NCI-H1105 (cell line): Measurements from ENCODE around the gene BNC2.
"Not testable (repeated sequence)": the region's sequence is repeated elsewhere in the genome, so short reads cannot be mapped to it uniquely, and the experiment has no call there.

Experiments used
- DNase-seq: peaks from one replicate; lab custom pipeline; 2025; lab: John Stamatoyannopoulos, UW

Gene BNC2

DNA sequence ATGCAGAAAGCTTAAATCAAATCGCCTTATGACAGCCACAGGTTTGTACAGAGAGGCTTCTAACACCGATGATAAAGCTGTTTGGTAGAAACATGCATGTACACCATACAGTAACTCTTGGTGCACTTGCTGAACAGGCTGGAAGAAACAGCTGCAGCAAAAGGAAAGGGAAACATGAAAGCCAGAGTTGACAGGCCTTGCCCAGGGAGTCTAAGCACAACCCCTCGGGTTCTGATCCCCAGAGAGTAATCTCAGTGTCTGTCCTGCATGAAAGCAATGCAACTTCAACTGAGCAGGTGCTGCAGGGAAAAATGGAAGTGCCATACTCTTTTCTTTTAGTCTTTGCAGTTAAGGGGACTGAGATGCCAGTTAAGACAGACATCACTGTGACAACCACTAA, 419.9 kb downstream of the BNC2 start:
- DNase-seq, result no peak

DNA sequence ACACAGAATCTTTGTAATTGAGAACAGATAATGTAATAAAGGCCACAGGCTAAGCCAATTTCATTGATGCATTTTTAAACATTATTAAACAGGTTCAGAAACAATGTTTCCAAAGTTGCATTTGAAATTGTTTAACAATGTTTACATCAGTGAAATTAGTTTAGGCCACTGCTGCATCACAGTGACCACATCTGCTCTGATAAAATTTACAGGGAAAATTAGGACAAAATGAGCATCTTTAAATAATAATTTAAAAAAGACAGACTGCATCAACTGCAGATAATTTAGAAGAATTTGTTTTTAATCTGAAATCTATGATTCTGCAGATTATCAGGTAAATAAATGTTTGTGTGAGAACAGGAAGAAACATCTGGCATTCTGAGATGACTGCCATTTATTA, 420.4 kb downstream of the BNC2 start:
- DNase-seq, result no peak

DNA sequence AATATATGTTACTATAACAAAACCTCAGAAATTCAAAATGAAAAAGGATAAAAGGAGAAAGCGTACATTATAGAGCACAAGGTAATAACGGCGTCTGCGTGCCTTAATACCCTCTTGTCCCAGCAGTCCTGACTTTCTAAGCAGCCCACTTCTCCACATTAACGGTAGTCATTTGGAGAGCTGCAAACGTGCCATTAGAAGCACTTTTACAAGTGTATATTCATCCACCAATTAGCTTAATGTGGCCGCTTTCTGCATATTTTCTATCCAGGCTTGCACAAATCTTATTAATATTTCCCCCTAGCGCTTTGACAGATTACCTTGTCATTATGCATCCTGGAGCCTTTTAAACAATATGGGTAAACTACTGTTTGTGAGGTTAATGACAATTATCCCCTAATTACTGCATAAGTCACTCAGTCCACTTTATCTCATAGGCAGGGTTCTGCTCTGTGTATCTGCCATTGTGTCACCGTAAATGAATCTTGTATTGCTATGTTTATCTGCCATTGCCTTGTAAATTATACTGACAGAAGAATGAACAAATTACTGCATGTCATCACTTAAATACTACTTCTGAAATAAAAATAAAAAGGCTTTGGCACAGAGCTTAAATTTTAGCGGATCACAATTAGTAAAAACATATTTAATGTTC, 421.3 kb downstream of the BNC2 start:
- DNase-seq, result peak; percentile 78

DNA sequence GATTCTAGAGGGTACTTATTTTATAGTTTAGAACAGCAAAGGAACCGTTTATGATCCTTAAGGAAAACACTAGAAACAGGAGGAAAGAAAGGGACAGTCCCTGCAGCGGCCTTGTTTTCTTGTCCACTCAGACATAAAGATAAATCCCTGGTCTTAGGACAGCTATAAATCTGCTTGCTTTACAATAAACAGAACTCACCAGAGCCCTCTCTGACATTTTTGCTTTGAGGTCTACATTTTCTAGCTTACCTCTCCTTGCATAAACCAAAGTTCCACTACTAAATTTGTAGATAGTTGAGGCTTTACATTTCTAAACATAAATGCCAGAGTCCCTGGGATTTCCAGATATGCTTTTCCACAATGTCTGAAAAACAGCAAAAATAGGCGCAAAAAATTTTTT, 422.5 kb downstream of the BNC2 start:
- no peak for DNase-seq

DNA sequence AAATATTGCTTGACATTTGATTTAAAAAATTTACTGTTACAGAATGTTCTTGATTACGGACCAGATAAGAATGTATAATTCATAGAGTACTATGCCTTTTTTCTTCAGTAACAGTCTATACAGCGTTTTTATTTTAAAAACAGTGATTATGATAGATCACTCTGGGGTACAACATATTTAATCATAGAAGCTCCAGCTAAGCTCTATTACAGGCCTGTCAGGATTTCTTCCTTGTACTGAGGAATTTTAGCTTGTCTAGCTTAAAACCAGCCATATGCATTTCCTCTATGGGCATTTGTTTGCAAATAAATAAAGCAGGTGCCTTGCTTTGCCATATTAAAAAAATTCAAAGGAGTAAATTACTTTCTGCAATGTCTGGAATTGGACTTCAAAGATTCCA, 423.8 kb downstream of the BNC2 start:
- DNase-seq, result no peak

DNA sequence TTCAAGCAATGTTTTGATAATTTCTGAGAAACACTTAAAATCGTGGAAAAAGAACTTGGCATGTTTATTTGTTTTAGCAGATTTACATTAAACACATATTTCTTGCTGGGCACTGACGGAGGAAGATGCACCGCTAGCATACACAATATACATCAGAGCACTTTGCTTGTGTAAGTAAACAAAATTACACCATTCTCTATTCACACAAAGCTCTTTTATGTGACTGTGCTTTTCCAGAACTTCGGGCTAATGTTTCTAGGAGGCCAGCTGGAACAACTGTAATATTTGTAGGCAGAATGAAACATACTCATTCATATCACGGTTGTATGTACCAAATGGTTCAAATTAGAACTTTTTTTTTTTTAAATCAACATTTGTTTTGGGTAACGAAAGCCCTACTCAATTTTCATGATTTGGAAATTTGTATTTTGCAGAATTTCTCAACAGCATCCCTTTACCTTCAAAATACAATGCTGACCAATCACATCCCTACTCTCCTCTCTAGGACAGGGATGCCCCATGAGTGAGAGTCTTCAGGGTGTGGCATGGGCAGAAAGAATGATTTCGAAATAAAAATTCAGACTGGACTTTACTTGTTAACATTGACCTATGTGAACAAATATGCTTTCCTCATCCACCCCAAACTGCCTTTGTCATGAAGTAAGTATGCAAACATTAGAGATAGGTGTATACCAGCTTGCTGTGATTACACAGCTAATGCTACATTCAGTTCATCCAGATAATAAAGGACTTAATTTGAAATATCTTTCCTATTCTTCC, 425.1 kb downstream of the BNC2 start:
- no peak for DNase-seq

DNA sequence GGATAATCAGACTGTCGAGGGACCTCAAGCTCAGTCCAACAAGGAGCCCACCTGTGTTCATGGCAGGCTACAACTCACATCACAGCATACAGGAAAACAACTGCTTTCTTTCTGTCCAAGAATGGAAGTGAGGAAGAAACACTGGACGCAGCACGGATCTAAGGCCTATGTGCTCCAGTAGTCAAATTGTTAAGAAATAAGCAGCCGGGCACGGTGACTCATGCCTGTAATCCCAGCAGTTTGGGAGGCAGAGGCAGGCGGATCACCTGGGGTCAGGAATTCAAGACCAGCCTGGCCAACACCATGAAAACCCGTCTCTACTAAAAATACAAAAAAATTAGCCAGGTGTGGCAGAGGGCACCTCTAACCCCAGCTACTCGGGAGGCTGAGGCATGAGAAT, 427.8 kb downstream of the BNC2 start:
- DNase-seq, result no peak

DNA sequence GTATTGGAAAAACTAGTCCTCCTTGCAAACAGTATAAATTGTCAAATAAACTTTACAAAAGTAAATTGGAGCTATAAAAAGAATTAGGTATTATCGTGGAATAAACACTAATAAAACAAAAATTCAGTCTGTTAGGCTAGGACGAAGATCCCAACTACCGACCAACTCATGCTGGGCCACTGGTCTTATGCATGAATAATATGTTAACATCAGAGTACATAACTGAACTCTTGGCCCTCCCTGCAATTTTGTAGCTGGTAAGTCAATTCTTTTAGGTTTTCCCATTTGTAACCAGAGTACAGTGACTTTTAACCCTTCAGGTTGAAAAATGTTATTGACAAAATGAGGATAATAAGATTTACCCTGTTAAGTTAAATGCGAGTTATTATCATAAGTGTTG, 428.7 kb downstream of the BNC2 start:
- DNase-seq, result no peak

DNA sequence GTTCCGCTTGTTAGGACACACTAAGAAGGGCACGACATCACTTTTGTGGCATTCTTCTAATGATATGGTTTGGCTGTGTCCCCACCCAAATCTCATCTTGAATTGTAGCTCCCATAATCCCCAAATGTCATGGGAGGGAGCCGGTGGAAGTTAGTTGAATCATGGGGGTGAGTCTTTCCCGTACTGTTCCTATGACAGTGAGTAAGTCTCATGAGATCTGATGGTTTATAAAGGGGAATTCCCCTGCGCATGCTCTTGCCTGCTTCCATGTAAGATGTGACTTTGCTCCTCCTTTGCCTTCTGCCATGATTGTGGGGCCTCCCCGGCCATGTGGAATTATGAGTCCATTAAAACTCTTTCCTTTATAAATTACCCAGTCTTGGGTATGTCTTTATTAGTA, 431.6 kb downstream of the BNC2 start:
- DNase-seq, result not testable (repeated sequence)

DNA sequence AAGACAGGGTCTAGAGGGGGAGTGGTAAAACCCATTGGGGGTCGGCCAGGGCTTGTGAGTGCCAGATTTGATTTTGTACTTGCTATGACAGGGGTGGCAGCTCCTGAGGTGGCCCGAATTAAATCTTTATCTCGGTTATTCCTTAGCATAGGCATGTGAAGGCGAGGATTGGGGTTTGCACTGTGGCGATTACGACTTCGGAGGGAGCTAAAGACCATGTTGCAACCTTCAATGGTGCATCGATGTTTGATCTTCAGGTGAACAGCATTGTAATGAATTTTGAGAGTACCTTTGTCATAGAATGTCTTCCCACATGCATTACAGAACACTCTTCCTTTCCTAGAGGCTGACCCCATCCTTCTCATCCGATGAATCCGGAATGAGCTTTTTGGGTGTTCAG, 433.9 kb downstream of the BNC2 start:
- no peak for DNase-seq

DNA sequence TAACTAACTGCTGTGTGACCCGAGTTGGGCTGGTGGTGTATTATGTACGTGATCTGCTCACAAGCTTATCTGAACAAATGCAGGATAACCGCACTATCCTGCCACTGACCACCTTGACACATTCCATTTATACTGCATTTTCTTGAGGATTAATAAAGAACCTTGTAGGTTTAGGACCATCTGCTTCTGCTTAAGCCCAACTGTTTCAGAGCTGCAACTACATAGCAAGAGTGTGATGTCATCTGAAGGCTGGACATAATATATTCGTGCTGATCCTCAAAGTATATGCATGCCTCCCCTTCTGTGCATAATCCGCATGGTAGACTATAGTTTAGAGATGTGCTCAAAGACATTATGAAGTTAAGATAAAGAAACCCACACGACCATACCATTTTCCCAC, 435.9 kb downstream of the BNC2 start:
- no peak for DNase-seq

DNA sequence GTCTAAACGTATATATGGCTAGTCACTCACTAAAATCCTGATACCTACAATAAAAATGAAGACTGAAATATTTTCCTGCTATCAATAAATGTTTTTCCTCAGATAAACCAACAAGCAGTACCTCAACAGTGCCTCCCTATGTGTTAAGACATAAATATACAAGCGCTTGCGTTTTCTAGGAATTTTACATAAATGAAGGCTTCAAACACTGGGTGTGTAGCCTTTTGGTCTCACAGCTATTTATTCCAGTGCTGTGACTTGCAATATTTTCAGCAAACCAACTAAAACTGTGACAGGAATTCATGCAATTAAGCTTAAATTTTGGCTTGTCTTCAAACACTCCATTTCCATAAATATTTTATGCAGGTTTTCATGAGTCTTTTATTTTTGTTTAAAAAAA, 437.0 kb downstream of the BNC2 start:
- no peak for DNase-seq

DNA sequence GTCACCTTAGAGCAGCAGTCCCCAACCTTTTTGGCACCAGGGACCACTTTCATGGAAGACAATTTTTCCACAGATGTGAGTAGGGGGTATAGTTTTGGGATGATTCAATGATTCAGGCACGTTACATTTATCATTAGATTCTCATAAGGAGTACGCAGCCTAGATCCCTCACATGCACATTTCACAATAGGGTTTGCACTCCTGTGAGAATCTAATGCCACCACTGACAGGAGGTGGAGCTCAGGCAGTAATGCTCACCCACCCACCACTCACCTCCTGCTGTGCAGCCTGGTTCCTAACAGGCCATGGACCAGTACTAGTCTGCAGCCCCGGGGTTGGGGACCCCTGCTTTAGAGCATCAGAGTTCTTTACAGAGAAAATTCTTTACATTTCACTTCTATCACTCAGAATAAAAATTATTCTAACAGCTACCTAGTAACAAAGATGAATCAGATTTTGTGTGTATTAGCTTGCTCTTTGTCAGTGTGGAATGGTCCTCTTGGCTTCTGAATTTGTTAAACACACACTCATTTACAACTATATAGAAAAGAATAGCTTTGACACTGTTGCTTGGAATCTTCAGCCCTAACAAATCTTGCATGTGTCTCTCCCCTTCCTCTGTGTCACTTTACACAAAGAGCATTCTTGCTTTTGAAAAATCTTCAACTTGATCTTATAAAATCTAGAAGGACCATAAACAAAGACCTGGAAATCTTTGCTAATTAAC, 438.6 kb downstream of the BNC2 start:
- DNase-seq, result no peak

DNA sequence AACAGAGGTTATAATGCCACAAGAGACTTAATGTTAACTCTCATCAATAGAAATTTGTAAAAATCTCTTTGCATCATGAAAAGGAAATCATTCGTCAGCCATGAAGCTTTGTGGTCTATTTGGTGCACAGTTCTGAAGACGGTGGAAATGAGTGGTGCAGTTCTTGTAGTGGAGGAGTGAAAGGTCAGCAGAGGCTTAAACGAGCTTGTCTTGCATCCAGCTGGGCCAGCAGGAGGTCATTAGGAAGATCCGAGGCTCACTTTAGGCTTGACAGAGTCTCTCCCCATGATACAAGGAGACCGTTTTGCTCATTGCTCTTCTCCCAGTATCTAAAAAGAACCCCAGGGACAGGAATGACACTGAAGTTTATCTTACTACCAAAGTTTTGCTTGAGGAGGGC, 440.8 kb downstream of the BNC2 start:
- DNase-seq, result no peak

DNA sequence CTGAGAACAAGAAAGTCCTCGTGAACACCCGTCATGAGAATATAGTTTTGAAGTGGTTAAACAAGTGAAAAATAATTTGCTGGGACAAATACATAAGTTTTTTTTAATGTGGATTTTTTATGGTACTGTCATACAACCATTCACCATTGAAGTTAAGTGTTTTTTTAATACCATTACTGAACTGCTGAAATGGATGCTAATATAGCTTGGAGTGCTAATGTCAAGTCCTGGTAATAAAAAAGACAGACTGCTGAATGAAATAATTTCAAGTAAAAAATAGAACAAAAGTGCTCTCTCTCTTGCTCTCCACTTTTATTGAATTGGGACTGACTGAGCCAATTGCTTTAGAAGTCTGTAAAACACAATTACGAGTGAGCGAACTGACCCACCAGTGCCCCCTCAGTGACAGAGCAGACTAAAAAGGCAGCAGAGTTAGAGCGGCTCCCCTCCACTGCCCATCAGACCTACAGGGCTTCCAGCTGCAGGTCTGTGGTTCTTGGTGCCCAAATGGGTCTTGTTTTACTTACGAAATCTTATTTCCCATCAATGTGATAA, 442.5 kb downstream of the BNC2 start:
- no peak for DNase-seq

DNA sequence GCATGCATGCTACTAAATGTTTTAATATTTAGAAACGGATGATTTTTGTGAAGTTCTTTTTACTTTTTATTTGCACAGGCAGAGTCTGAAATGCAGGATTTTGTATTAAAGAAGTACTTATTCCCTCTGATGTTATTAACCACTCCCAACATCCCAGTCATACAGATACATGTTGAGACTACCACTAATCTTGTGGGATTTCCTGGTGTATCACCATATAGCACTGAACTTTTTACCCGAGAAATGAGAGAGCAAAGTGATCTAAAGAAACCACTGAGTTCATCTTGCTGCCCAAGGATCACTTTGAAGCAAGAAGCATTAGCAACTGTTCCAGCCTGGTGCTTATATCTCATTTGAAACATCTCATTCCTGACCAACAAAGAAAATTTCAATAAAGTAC, 443.8 kb downstream of the BNC2 start:
- no peak for DNase-seq

DNA sequence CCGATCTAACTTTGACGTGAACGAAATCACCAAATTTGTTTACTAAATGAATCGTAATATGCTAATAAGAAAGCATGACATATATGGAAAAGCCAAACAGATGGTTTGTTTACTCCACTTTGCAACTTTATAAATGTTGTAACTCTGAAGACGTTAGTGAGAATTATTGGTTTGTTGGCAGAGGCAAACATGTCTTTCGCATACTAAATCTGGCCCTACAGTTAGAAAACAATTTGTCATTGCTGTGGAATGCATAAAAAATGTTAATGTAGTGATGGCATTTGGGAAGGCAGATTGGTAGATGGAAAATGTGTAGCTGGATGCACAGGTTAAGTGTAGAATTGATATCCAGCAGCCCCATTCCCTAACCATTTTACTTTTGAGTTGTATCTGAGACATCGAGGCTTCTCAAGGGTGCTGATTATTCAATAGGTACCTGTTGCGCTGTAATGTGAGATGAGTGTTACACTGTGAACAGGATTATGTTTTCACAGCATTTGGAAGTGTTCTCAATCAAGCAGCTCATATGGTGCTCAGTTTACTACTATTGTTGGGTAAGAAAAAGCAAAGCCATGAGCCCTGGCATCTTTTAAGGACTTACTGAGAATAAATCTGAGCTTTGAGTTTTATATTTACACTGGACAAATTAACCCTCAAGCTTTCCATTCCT, 444.8 kb downstream of the BNC2 start:
- no peak for DNase-seq

DNA sequence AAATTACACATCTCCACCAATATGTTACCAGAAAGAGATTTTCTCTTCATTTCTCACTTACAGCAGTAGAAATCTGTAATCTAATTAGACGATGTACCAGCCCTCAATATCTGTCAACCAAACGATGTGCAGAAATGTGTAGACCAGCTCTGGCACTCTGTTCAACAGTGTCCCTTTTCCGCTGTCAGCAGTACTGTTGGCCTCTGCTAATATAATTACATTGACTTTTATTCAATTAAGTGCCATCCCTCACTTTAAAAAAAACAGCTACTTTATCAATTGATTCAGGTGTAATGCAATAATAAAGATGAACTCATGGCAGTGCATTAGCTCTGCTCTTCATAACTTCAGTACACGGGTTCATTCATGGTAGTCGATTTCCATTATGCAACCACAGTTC, 448.4 kb downstream of the BNC2 start:
- no peak for DNase-seq

DNA sequence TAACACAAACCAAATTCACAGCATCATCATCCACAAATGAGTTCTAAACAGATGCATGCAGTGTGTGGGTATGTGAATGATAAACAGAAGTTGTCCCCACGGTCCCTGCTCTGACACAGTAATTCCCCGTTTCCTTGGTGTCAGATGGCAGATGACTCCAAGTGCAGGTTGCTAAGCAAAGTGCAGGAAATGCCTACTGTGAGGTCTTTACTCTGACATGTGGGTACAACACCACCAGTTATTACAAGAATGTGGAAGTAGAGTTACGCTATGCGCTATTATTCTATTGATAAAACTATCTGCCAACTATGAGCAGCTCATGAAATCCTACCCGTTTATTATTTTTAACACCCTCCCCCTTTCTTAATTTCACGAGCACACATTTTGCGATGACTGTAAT, 448.9 kb downstream of the BNC2 start:
- DNase-seq, result no peak

DNA sequence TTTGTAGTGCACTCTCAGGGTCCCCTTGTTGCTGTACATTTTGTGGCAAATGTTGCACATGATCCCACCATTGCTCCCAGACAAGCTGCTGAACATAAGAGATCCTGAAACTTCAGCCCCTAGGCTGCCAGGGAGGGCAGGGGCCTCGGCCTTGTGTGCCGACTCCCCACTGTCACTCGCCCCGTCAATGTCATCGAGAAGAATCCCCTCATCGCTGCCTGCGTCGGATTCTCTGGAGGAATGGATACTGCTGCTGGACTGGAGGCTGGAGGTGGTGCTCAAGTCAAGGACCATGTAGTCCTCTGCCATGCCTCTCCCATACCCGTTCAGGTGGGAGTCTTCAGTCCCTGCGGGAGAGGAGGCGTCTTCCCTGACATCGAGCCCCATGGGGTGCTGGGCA, 451.3 kb downstream of the BNC2 start:
- DNase-seq, result no peak

DNA sequence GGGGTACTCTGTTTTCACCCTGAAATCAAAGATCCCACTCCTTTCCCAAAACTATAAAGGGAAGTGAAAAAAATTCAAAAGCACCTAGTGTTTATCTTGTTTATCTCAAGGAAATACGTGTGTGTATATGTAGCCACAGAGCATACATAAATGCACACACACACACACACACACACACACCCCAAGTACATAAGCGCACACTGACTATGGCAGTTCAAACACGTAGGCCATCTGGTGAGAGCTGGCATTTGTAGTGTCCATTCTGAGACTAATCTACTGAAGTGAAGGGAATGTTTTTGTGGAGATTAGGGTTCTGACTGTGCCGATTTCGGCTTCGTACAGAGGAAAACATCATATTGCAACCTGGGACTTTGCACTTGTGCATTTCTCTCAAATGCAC, 451.7 kb downstream of the BNC2 start:
- DNase-seq, result no peak

DNA sequence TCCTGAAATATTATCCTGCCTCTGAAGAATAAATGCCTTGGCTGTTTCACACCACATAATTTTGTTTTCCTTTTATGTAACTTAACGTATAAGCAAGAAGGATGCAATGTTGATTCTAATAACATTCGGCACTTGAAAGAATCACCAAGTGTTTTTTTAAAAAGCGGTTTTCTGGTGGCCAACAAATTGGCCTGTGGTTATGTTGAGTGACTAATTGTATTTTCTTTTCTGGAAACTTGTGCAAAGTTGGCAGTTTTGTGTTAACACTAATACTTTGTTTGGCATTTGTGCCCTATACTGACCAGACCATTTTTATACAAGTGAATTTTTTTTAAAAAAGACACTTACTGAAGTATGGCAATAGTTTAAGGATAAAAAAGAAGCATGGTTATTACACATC, 452.7 kb downstream of the BNC2 start:
- DNase-seq, result no peak
